C4-2B (cell line): ENCODE results near the gene IRF1.

Source experiments
- H3K27ac ChIP-seq: fragments of 450-650 bp; 2 replicates; pipeline ENCODE4 v1.5.1; 2017
- CTCF ChIP-seq: fragments of 450-650 bp; conservative IDR thresholded peaks from 2 replicates; pipeline ENCODE4 v1.5.1; 2017; ENCODE audit warnings: mild to moderate bottlenecking
- ZFX ChIP-seq: fragments of 450-650 bp; IDR thresholded peaks from 2 replicates; pipeline ENCODE4 v1.6.1; 2017

Gene IRF1

GRCh38 chr5:132484391-132484725 lies 6.2 kb downstream of the IRF1 start:
- TF ChIP-seq ZFX (no peak), CTCF (no peak)
- no peak overlapping the region for H3K27ac ChIP-seq

GRCh38 chr5:132483661-132484390 lies 6.7 kb downstream of the IRF1 start:
- TF ChIP-seq ZFX (no peak), CTCF (no peak)
- H3K27ac ChIP-seq = no peak overlapping the region

- TF ChIP-seq ZFX (no peak), CTCF (no peak)
- no peak overlapping the region for H3K27ac ChIP-seq
Observed at GRCh38 chr5:132483101-132483500, 7.5 kb downstream of the IRF1 start.

GRCh38 chr5:132481596-132482211 lies 8.9 kb downstream of the IRF1 start:
- no peak for TF ChIP-seq CTCF
- TF ChIP-seq ZFX = no peak
- no peak overlapping the region for H3K27ac ChIP-seq

GRCh38 chr5:132480893-132481595 lies 9.5 kb downstream of the IRF1 start:
- no peak for TF ChIP-seq CTCF
- no peak for TF ChIP-seq ZFX
- no peak overlapping the region for H3K27ac ChIP-seq

- no peak overlapping the region for H3K27ac ChIP-seq
- TF ChIP-seq ZFX (no peak), CTCF (no peak)
Observed at GRCh38 chr5:132480546-132480892, 10.1 kb downstream of the IRF1 start.

GRCh38 chr5:132480042-132480441 lies 10.5 kb downstream of the IRF1 start:
- TF ChIP-seq ZFX = no peak
- no peak for TF ChIP-seq CTCF
- no peak overlapping the region for H3K27ac ChIP-seq
